Ishikawa (cell line): ENCODE data around the gene DNAAF6.

Source experiments
- CEBPB ChIP-seq: IDR thresholded peaks from 2 replicates; pipeline ENCODE4 v1.6.1; 2012
- CREB1 ChIP-seq: IDR thresholded peaks from 2 replicates; pipeline ENCODE4 v1.6.1; 2012; ENCODE audit warnings: low read depth
- EGR1 ChIP-seq: IDR thresholded peaks from 2 replicates; pipeline ENCODE4 v1.6.1; 2012
- FOXM1 ChIP-seq: IDR thresholded peaks from 2 replicates; pipeline ENCODE4 v1.6.1; 2012; ENCODE audit warnings: low read depth, borderline replicate concordance
- NFIC ChIP-seq: IDR thresholded peaks from 2 replicates; pipeline ENCODE4 v1.6.1; 2012
- RAD21 ChIP-seq: IDR thresholded peaks from 2 replicates; pipeline ENCODE4 v1.6.1; 2012; ENCODE audit warnings: low read depth
- TAF1 ChIP-seq: IDR thresholded peaks from 2 replicates; pipeline ENCODE4 v1.6.1; 2012; ENCODE audit warnings: low read depth, mild to moderate bottlenecking
- TCF12 ChIP-seq: IDR thresholded peaks from 2 replicates; pipeline ENCODE4 v1.6.1; 2012; ENCODE audit warnings: low read depth
- TEAD4 ChIP-seq: IDR thresholded peaks from 2 replicates; pipeline ENCODE4 v1.6.1; 2012
- YY1 ChIP-seq: IDR thresholded peaks from 2 replicates; pipeline ENCODE4 v1.6.1; 2012; ENCODE audit warnings: low read depth
- ZBTB7A ChIP-seq: IDR thresholded peaks from 2 replicates; pipeline ENCODE4 v1.6.1; 2012; ENCODE audit warnings: low read depth
- TF ChIP-seq, protein P1 (sequence below): IDR thresholded peaks from 2 replicates; pipeline ENCODE4 v1.6.1; 2012; ENCODE audit warnings: low read depth, mild to moderate bottlenecking
- TF ChIP-seq, protein P2 (sequence below): IDR thresholded peaks from 2 replicates; pipeline ENCODE4 v1.6.1; 2012
- TF ChIP-seq, protein P3 (sequence below): IDR thresholded peaks from 2 replicates; pipeline ENCODE4 v1.6.1; 2012

Gene DNAAF6

DNA sequence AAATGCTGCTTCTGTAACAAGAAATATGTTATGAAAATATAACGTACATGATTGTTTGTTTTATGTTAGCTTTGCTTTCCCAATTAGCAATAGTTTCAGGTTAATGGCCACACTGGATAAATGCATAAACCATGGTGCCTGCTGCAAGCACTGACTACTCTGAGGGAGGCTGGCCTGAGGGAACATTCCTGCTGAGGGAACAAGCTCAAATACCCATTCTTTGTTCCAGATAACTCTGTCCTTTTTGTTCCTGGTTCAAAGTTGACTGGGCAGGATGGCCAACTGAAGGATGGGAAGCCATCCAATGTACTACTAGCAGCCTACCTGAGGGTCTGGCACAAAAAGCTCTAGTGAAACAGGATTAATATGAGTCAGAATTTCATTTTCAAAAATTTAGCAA, 37.7 kb upstream of the DNAAF6 start:
- no peak for TF ChIP-seq FOXM1
- TF ChIP-seq, protein P1, sequence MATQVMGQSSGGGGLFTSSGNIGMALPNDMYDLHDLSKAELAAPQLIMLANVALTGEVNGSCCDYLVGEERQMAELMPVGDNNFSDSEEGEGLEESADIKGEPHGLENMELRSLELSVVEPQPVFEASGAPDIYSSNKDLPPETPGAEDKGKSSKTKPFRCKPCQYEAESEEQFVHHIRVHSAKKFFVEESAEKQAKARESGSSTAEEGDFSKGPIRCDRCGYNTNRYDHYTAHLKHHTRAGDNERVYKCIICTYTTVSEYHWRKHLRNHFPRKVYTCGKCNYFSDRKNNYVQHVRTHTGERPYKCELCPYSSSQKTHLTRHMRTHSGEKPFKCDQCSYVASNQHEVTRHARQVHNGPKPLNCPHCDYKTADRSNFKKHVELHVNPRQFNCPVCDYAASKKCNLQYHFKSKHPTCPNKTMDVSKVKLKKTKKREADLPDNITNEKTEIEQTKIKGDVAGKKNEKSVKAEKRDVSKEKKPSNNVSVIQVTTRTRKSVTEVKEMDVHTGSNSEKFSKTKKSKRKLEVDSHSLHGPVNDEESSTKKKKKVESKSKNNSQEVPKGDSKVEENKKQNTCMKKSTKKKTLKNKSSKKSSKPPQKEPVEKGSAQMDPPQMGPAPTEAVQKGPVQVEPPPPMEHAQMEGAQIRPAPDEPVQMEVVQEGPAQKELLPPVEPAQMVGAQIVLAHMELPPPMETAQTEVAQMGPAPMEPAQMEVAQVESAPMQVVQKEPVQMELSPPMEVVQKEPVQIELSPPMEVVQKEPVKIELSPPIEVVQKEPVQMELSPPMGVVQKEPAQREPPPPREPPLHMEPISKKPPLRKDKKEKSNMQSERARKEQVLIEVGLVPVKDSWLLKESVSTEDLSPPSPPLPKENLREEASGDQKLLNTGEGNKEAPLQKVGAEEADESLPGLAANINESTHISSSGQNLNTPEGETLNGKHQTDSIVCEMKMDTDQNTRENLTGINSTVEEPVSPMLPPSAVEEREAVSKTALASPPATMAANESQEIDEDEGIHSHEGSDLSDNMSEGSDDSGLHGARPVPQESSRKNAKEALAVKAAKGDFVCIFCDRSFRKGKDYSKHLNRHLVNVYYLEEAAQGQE: no peak
- no peak for TF ChIP-seq TAF1
- no peak for TF ChIP-seq NFIC
- TF ChIP-seq ZBTB7A: no peak
- TF ChIP-seq, protein P2, sequence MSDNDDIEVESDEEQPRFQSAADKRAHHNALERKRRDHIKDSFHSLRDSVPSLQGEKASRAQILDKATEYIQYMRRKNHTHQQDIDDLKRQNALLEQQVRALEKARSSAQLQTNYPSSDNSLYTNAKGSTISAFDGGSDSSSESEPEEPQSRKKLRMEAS: no peak
- no peak for TF ChIP-seq CREB1
- no peak for TF ChIP-seq CEBPB
- TF ChIP-seq TEAD4: no peak
- no peak for TF ChIP-seq RAD21

DNA sequence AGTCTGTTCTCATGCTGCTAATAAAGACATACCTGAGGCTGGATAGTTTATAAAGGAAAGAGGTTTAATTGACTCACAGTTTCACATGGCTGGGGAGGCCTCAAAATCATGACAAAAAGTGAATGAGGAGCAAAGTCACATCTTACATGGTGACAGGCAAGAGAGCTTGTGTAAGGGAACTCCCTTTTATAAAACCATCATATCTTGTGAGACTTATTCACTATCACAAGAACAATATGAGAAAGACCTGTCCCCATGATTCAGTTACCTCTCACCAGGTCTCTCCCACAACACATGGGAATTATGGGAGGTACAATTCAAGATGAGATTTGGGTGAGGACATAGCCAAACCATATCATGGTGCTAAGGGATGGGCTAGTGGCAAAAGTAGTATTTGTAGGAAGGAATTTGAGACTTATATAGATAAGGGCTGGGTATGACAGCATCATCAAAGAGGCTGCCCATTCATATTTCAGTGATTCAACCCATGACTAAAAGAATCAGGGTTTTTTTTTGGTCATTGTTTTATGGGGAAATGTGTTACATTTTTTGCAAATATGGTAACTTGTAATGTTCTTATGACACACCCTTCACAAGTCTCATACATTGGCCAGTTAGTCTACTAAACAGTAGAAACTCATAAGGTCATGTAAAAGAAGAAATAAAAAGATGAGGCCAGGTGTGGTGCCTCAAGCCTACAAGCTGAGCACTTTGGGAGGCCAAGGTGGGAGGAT, 34.9 kb upstream of the DNAAF6 start:
- no peak for TF ChIP-seq RAD21
- no peak for TF ChIP-seq CREB1
- no peak for TF ChIP-seq EGR1
- TF ChIP-seq YY1: no peak
- TF ChIP-seq, protein P2: no peak
- no peak for TF ChIP-seq TAF1
- TF ChIP-seq, protein P3, sequence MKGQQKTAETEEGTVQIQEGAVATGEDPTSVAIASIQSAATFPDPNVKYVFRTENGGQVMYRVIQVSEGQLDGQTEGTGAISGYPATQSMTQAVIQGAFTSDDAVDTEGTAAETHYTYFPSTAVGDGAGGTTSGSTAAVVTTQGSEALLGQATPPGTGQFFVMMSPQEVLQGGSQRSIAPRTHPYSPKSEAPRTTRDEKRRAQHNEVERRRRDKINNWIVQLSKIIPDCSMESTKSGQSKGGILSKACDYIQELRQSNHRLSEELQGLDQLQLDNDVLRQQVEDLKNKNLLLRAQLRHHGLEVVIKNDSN: no peak
- no peak for TF ChIP-seq ZBTB7A
- TF ChIP-seq NFIC: no peak
- TF ChIP-seq FOXM1: no peak

DNA sequence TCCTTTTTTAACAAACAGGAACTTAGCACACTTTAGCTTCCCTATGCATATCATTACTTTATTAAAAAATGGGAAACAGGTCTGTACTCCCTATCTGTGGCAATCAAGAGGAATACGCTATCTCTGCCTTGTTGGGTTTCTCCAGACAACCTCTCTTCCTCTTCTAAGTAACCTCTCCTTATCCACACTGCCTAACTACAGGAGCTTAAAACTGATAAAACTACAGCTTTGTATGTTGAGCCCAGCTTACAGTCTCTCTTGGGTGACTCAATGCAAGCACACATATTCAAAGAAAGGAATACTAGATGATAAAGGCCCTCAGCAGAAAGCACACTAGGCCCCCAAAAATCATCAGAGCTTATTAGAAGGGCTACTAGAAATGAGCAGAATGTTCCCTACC, 9.1 kb upstream of the DNAAF6 start:
- TF ChIP-seq CREB1 (no peak), TAF1 (no peak), RAD21 (no peak), YY1 (no peak), FOXM1 (no peak), TCF12 (no peak), NFIC (no peak)
- TF ChIP-seq, protein P2: no peak
- TF ChIP-seq, protein P1: no peak
- TF ChIP-seq, protein P3: no peak

DNA sequence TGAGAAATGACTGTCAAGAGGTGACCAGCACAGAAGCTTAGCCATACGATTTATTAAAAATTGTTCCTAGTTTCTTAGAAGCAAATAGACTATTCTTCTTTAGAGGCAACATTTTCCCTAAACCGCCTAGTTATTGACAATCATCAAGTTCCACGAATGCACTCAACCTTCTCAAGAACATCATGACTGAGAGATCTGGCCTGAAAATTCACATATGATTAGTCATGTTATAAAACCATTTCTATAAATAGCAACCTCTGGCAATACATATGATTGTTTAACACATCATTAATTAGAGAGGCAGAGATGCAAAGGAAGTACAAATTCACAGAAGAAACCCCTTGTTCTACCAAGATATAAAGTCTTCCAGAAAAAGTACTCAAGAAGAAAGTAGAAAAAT, 6.9 kb upstream of the DNAAF6 start:
- TF ChIP-seq FOXM1 (no peak), NFIC (no peak), TEAD4 (no peak), TAF1 (no peak), EGR1 (no peak), CEBPB (no peak), RAD21 (no peak), TCF12 (no peak)
- TF ChIP-seq, protein P3: no peak
- TF ChIP-seq, protein P1: no peak
